PFSK-1 (cell line): ENCODE measurements around the gene NCOA7.

ENCODE experiments used
- POLR2AphosphoS5 ChIP-seq: IDR thresholded peaks from 2 replicates; pipeline ENCODE4 v1.6.1; 2012; ENCODE audit warnings: low read depth, mild to moderate bottlenecking, control low read depth, low read length, moderate library complexity
- TAF1 ChIP-seq: IDR thresholded peaks from 2 replicates; pipeline ENCODE4 v1.6.1; 2012; ENCODE audit warnings: low read length, control low read depth, borderline replicate concordance; ENCODE audit not compliant: insufficient read depth
- TF ChIP-seq, protein P1 (sequence below), 2 experiments: IDR thresholded peaks; 2 replicates each; pipeline versions ENCODE4 v1.6.1 to v1.8.0; 2011 to 2012; ENCODE audit warnings: low read depth in 2 of 2, low read length in 2 of 2, control low read depth in 1 of 2, inconsistent platforms in 1 of 2, mild to moderate bottlenecking in 1 of 2, moderate library complexity in 1 of 2; ENCODE audit not compliant: insufficient read depth in 1 of 2

DNA sequence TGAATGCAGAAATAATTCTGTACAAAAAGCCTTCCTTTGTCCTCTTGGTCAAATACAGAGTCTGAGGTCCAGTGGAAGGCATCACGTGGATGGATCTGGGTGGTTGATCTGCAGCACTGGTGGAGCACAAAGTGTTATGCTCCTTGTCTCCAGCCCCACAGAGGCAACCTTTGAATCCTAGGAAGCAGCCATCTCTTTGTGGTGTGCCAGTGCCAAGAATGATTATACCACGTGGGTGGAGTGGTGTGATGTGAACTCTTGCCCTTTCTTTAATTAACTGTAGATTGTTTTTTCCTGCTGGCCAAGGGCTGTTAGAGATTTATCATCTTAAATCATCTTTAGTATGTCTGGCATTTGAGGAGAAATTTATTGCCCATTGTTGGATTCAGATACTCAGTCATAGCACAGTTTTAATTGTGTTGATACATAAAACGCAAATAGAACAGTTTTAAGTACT lies 31.1 kb downstream of the NCOA7 start:
- no peak for TF ChIP-seq POLR2AphosphoS5
- TF ChIP-seq TAF1 = no peak
- TF ChIP-seq, protein P1, sequence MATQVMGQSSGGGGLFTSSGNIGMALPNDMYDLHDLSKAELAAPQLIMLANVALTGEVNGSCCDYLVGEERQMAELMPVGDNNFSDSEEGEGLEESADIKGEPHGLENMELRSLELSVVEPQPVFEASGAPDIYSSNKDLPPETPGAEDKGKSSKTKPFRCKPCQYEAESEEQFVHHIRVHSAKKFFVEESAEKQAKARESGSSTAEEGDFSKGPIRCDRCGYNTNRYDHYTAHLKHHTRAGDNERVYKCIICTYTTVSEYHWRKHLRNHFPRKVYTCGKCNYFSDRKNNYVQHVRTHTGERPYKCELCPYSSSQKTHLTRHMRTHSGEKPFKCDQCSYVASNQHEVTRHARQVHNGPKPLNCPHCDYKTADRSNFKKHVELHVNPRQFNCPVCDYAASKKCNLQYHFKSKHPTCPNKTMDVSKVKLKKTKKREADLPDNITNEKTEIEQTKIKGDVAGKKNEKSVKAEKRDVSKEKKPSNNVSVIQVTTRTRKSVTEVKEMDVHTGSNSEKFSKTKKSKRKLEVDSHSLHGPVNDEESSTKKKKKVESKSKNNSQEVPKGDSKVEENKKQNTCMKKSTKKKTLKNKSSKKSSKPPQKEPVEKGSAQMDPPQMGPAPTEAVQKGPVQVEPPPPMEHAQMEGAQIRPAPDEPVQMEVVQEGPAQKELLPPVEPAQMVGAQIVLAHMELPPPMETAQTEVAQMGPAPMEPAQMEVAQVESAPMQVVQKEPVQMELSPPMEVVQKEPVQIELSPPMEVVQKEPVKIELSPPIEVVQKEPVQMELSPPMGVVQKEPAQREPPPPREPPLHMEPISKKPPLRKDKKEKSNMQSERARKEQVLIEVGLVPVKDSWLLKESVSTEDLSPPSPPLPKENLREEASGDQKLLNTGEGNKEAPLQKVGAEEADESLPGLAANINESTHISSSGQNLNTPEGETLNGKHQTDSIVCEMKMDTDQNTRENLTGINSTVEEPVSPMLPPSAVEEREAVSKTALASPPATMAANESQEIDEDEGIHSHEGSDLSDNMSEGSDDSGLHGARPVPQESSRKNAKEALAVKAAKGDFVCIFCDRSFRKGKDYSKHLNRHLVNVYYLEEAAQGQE (IDR thresholded peaks at IDR 0.05; ENCODE audit: insufficient read depth in 1 of 2, low read depth in 2 of 2, low read length in 2 of 2) = no peak
